Glutamatergic neuron (in vitro differentiated cells): ENCODE measurements around the gene RASGRP2. TPM values are rescaled to one million over a fixed set of nuclear protein-coding genes. Genes with fewer than 3 reads are reported as not detected.

Experiments used
- DNase-seq: peaks from one replicate; pipeline ENCODE4 v3.0.0; 2022
- H3K27ac Mint-ChIP-seq: one replicate; pipeline ENCODE4 v1.8.0; 2020; ENCODE audit warnings: mild to moderate bottlenecking, mixed read lengths, inconsistent platforms; ENCODE audit not compliant: unreplicated experiment
- H3K27me3 Mint-ChIP-seq: one replicate; pipeline ENCODE4 v1.8.0; 2020; ENCODE audit warnings: mild to moderate bottlenecking, moderate library complexity, mixed read lengths, inconsistent platforms; ENCODE audit not compliant: unreplicated experiment
- H3K36me3 Mint-ChIP-seq: one replicate; pipeline ENCODE4 v1.8.0; 2020; ENCODE audit warnings: mild to moderate bottlenecking, mixed read lengths, inconsistent platforms; ENCODE audit not compliant: unreplicated experiment
- H3K4me1 Mint-ChIP-seq: one replicate; pipeline ENCODE4 v1.8.0; 2020; ENCODE audit warnings: mild to moderate bottlenecking, low read depth, mixed read lengths, inconsistent platforms; ENCODE audit not compliant: unreplicated experiment
- H3K4me3 Mint-ChIP-seq: one replicate; pipeline ENCODE4 v1.8.0; 2020; ENCODE audit warnings: mild to moderate bottlenecking, mixed read lengths, inconsistent platforms; ENCODE audit not compliant: unreplicated experiment
- H3K9me3 Mint-ChIP-seq: one replicate; pipeline ENCODE4 v1.8.0; 2020; ENCODE audit warnings: mild to moderate bottlenecking, moderate library complexity, mixed read lengths, inconsistent platforms; ENCODE audit not compliant: unreplicated experiment
- CTCF ChIP-seq: fragments of 200-600 bp; sonication (generic); IDR thresholded peaks from one replicate; pipeline ENCODE4 v1.5.0; 2021; ENCODE audit not compliant: partially characterized antibody, unreplicated experiment
- total RNA-seq: library from RNA; stranded (reverse); fragmentation: NEBNext Ultra II Directional; extraction: Animal tissue kit (Norgen Biotek cat#: 25700); gene quantifications from one replicate; pipeline ENCODE4 v1.2.1, GENCODE V29; 2021; ENCODE audit not compliant: unreplicated experiment

The RASGRP2 gene
- total RNA-seq, 1 donor from 2014 or later = 2.9 TPM

GRCh38 chr11:64694026-64694755 is 49.8 kb downstream of the RASGRP2 start:
- H3K9me3 Mint-ChIP-seq = peaks cover 4% of the 10 kb centered on the region
- H3K4me3 Mint-ChIP-seq = peak overlapping the region; percentile 53
- DNase-seq = no peak
- TF ChIP-seq CTCF = no peak
- H3K36me3 Mint-ChIP-seq = no peaks in the 10 kb centered on the region
- peaks cover 49% of the 10 kb centered on the region for H3K4me1 Mint-ChIP-seq
- peaks cover 18% of the 10 kb centered on the region for H3K27me3 Mint-ChIP-seq
- H3K27ac Mint-ChIP-seq = no peak overlapping the region

GRCh38 chr11:64692764-64693331 is 51.1 kb downstream of the RASGRP2 start:
- Mint-ChIP-seq H3K36me3 (no peaks in the 10 kb centered on the region), H3K9me3 (peaks cover 8% of the 10 kb centered on the region), H3K4me3 (no peak overlapping the region), H3K27ac (no peak overlapping the region), H3K4me1 (peaks cover 61% of the 10 kb centered on the region), H3K27me3 (peaks cover 25% of the 10 kb centered on the region)
- TF ChIP-seq CTCF = no peak
- DNase-seq = no peak

DNA sequence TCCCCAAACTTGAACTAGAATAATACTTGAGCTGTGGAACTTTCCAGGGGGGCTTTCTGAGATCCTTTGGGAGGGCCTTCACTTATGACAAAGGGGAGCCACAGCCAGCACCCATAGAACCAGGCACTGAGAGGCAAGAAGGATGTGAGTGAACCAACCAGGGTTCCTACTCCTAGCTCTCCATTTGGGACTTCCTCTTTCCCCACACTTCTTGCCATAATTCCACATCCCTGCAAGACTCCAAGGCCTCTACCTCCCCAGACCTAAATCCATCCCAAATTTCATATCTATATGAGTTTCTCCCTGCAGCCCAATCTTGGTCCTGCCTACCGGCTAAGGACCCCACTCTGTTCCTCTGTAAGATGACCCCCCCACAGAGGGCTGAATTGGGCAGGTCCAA is 52.4 kb downstream of the RASGRP2 start:
- H3K9me3 Mint-ChIP-seq = peaks cover 10% of the 10 kb centered on the region
- TF ChIP-seq CTCF = no peak
- no peak overlapping the region for H3K27ac Mint-ChIP-seq
- no peak for DNase-seq
- peaks cover 69% of the 10 kb centered on the region for H3K4me1 Mint-ChIP-seq
- H3K4me3 Mint-ChIP-seq = no peak overlapping the region
- peaks cover 26% of the 10 kb centered on the region for H3K27me3 Mint-ChIP-seq
- no peaks in the 10 kb centered on the region for H3K36me3 Mint-ChIP-seq

GRCh38 chr11:64690235-64690634 is 53.7 kb downstream of the RASGRP2 start:
- Mint-ChIP-seq H3K4me3 (no peak overlapping the region), H3K27ac (peak overlapping the region; percentile 33)

More at GRCh38 chr11:64690235-64690634, 53.7 kb downstream of the RASGRP2 start:
- H3K36me3 Mint-ChIP-seq = no peaks in the 10 kb centered on the region
- peak; percentile 75 for DNase-seq
- peaks cover 64% of the 10 kb centered on the region for H3K4me1 Mint-ChIP-seq
- no peak for TF ChIP-seq CTCF
- peaks cover 10% of the 10 kb centered on the region for H3K9me3 Mint-ChIP-seq
- H3K27me3 Mint-ChIP-seq = peaks cover 30% of the 10 kb centered on the region
